Amniotic epithelial cell (primary cell): ENCODE results near the gene SLC6A11.

Experiments
- DNase-seq: peaks from one replicate; pipeline ENCODE4 v3.0.0-alpha.2; 2010; ENCODE audit warnings: low read depth

SLC6A11 gene

GRCh38 chr3:10954740-10955139, 138.7 kb downstream of the SLC6A11 start:
- DNase-seq = no peak

GRCh38 chr3:10955711-10956453, 139.9 kb downstream of the SLC6A11 start:
- DNase-seq = no peak

GRCh38 chr3:10956531-10956930, 140.5 kb downstream of the SLC6A11 start:
- no peak for DNase-seq

DNA sequence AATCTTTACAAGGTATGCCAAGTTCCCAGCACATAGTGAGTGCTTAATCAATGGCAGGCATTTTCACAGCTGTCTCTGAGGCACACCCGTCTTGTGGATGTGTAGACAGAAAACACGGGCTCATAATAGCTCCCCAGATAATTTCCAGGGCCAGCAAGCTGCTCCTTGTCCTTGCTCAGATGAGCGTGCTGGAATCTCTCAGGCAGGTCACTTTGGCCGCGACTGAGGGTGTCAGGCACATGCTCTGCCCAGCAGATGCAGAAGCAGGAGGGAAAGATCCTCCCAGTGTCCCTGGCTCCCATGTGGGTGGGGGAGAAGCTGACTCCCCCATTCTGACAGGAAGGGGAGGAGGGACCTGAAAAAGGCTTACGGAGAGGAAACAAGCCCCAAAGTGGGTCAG, 141.0 kb downstream of the SLC6A11 start:
- no peak for DNase-seq

GRCh38 chr3:10957976-10958749, 142.1 kb downstream of the SLC6A11 start:
- DNase-seq = peak; percentile 17

- DNase-seq = no peak
Observed at GRCh38 chr3:10960255-10960654, 144.2 kb downstream of the SLC6A11 start.

GRCh38 chr3:10961921-10962320, 145.9 kb downstream of the SLC6A11 start:
- no peak for DNase-seq

GRCh38 chr3:10962481-10963036, 146.5 kb downstream of the SLC6A11 start:
- DNase-seq = no peak

GRCh38 chr3:10964537-10965167, 148.6 kb downstream of the SLC6A11 start:
- peak; percentile 21 for DNase-seq

DNA sequence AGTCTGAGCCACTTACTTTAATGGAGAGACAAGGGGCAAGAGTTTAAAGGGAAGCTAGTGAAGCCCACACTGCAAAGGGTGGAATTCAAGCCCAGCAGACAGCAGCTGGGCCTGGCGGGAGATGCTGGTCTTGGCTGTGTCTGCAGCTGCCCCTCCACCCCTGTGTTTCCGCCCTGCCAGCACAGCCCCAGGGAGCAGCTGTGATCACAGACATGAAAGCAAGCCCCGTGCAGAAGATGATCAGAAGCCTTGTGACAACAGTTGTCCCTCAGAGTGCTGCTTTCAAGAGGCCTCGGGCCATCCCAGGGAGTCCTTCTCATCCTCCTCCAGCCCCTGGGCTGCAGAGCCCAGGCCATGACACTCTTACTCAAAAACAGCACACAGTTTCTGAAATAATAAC, 152.4 kb downstream of the SLC6A11 start:
- DNase-seq = no peak

DNA sequence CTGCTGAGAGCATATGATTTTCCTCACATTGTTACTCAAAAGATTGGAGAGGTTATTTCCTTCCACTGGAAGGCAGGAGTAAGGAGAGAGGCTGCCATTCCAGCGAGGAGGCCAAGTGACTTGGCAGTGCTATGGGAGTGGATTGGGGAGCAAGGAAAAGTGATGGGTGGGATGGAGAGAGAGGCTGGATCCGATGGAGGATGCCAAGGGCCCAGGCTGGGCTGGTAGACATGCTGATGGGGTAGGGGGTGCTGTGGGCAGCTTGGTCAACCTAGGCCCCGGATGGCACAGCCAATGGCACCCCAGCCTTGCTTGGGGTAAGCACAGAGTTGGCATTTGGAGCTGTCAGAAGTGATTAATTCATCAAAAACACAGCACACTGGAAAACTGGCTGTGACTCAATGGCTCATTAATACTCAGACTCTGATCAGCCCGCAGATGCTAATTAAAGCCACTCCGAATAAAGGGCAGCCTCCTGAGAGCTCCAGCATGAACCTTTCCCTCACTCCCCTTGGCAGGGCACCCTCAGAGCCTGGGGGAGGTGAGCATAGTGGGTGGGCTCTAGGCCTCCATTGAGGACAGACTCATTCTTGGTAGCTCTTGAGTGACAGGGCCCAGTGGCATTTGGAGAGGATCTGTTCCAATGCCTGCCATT, 154.4 kb downstream of the SLC6A11 start:
- DNase-seq = no peak

DNA sequence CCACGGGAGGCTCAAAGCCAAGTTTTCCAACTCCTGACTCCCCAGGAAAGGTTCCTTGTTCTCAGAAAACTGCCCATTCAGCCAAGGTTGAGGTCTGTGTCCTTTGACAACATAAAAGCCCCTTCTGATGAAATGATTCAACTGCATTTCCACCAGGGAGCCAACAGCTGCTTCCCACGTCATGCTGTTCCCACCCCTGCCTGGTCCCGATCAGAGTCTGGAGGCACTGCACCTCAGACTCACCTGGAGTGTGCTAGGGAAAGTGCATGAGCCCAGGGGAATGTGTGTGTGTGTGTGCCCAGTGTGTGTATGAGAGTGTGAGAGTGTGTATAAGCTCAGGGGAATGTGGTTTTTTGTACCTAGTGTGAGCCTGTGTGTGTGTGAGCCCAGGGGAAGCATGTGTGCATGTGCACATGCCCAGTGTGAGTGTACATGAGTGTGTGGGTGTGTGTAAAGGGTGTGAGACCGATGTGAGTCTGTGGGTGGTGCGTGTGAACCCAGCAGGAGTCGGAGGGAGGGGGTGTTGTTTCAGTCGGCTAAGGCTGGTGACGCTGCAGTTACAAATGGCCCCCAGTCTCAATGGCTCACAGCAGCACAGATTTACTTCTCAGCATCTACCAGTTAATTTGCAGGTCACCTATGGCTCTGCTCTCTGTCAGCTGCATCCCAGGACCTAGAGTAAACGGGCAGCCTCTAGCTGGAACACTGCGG, 156.2 kb downstream of the SLC6A11 start:
- no peak for DNase-seq

DNA sequence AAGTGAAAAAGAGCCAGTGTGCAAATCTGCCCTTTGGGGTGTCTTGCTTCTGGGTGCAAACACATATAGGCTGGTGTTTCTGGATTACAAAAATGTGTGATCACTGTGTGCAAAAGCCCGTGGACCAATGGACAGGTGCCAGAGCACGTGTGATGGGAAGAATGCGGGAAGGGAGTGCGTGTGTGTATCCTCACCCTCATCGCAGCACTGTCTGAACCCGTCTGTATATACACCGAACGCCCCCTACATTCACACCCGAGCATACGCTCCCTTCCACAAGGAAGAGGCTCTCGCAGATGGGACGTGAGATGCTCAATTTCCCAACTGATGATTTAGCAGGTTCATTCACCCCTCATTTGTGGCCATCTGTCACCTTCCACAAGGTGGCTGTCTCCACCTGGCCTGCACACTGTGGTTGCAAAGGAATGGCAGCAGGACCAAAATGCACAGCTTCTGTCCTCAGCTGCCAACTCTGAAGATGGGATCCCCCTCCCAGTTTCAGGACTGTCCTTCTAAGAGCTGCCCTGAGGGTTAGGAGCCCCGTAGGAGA, 157.1 kb downstream of the SLC6A11 start:
- no peak for DNase-seq

DNA sequence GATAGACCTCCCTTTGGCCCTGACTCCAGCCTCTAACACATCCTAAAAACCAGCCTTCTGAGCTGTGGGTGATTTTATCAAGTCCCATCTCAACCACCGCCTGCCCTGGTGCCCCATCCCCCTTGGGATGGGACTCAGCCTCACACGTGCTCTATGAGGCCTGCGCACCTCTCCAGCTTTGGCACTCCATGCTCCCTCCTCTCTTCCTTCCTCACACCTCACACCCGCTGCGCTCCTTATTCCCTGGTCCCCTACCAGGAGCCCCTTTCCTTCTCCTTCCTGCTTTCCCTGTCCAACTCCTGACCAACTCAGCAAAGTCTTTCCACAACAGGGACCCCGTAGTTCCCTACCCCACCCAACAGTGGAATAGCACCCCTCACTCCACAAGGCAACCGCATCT, 158.1 kb downstream of the SLC6A11 start:
- DNase-seq = no peak

- DNase-seq = no peak
Observed at GRCh38 chr3:10974746-10975375, 158.8 kb downstream of the SLC6A11 start.

DNA sequence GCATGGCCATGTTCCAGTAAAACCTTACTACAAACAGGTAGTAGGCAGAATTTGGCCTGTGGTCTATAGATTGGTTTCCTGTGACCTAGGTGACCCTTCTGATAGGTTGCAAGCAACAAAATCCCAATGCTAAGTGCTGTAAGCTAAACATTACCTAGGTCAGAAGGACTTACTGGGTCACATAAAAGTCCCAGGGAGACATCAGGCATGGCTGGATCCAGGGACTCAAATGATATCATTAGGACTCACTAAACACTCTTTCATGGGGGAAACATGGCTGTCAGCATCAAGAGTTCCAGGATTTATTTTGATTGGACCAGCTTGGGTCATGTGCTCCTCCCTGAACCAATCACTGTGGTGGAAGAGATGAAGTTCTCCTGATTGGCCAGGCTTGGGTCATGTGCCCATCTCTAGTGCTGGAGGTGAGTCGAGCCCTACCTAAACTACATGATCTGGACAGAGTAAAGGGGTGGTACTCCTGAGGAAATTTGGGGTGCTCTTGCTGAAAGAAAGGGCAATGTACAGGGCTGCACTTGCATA, 159.7 kb downstream of the SLC6A11 start:
- DNase-seq = no peak

- DNase-seq = no peak
Observed at GRCh38 chr3:10976770-10977169, 160.7 kb downstream of the SLC6A11 start.

- DNase-seq = peak; percentile 63
Observed at GRCh38 chr3:10977892-10978510, 162.0 kb downstream of the SLC6A11 start.

GRCh38 chr3:10978956-10979355, 162.9 kb downstream of the SLC6A11 start:
- DNase-seq = no peak

DNA sequence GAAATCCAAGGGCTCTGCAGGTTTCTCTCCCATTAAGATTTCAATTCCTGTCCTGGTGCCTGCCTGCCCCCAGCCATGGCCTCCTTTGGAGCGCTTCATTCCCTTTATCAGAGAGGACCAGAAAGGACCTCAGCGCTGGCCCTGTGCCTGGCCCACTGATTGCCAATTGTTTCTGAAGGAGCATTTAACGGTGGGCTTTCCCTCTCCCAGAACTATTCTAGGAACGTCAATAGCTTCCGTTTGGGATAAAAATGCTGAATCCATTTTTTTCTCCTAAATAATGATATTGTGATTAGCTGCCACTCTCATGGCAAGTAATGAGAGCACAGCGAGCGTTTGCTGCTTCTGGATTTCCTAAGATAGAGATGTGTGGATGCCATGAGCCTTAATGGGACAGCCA, 164.3 kb downstream of the SLC6A11 start:
- no peak for DNase-seq
